ENCODE data around the gene NRCAM. TPM values are rescaled to one million over a fixed set of nuclear protein-coding genes. Genes with fewer than 3 reads are reported as not detected.

Gene NRCAM
- total RNA-seq, 1 donor from 2014 or later = 9.5 TPM

DNA sequence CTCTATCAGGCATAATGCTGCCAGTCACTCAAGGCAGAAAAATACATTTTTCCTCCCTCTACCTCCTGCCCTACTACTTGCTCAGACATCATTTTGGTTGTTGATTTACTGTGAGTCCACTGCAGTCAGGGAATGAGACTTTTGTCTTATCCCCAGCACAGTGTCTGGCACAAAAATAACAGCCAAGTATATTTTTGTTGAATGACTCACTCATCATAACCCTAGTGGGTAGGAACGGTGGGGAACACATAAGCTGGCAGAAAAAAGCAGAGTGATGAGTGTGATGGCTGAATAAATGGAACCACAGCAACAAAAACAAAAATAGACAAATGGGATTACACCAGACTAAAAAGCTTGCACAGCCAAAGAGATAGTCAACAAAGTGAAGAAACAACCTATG, 260.2 kb downstream of the NRCAM start:
- H3K27ac Mint-ChIP-seq (ENCODE audit: unreplicated experiment) = no peak overlapping the region
- peaks cover 3% of the 10 kb centered on the region for H3K36me3 Mint-ChIP-seq (ENCODE audit: low read depth)
- H3K9me3 Mint-ChIP-seq (ENCODE audit: low read depth) = peaks cover 3% of the 10 kb centered on the region
- peaks cover 5% of the 10 kb centered on the region for H3K4me1 Mint-ChIP-seq (ENCODE audit: low read depth)
- TF ChIP-seq, protein P1, sequence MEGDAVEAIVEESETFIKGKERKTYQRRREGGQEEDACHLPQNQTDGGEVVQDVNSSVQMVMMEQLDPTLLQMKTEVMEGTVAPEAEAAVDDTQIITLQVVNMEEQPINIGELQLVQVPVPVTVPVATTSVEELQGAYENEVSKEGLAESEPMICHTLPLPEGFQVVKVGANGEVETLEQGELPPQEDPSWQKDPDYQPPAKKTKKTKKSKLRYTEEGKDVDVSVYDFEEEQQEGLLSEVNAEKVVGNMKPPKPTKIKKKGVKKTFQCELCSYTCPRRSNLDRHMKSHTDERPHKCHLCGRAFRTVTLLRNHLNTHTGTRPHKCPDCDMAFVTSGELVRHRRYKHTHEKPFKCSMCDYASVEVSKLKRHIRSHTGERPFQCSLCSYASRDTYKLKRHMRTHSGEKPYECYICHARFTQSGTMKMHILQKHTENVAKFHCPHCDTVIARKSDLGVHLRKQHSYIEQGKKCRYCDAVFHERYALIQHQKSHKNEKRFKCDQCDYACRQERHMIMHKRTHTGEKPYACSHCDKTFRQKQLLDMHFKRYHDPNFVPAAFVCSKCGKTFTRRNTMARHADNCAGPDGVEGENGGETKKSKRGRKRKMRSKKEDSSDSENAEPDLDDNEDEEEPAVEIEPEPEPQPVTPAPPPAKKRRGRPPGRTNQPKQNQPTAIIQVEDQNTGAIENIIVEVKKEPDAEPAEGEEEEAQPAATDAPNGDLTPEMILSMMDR (IDR thresholded peaks at IDR 0.05) = no peak
- H3K27me3 Mint-ChIP-seq (ENCODE audit: low read depth) = no peaks in the 10 kb centered on the region
- no peak overlapping the region for H3K4me3 Mint-ChIP-seq (ENCODE audit: unreplicated experiment)
- no peak for DNase-seq (ENCODE audit: low spot score)

DNA sequence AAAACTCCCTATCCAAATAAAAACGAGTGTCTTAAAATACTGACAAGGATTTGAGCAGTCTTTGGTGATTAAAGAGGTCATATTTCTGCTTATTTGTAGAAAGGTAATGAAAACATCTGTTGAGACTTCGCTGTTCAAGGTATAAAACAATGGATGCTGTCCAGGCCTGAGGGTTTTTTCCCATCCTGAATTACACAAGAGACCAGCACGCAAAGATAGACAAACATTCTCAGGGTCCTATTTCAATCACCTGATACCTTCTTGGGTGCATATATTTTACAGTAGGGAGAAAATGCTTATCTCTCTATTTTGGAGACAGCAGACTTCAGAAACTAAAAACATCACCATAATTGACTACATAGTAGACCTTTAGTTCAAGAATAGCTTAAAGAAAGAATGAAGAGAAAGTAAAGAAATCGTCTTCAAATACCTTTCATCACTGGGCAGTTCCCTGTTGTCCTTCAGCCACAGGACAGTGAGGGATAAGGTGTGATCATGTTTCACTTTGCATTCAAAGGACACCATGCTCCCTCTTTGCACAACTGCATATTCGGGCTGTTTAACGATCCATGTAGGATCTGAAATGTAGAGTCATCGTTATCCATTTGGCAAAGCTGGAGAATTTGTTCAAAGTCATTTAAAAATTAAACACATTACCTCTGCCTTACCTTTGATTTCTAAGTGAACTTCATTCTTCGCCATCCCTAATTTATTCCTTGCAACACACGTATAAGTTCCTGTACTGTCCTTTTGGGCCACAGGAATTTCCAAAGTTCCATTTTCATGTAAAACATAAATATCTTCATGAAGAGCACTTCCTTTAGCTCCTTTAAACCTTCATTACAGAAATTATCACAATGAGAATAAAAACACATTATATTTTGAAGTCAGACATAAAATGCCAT, 262.4 kb downstream of the NRCAM start:
- DNase-seq (ENCODE audit: low spot score) = no peak
- peaks cover 5% of the 10 kb centered on the region for H3K4me1 Mint-ChIP-seq (ENCODE audit: low read depth)
- H3K4me3 Mint-ChIP-seq (ENCODE audit: unreplicated experiment) = no peak overlapping the region
- H3K36me3 Mint-ChIP-seq (ENCODE audit: low read depth) = peaks cover 3% of the 10 kb centered on the region
- TF ChIP-seq, protein P1 (IDR thresholded peaks at IDR 0.05) = no peak
- H3K27me3 Mint-ChIP-seq (ENCODE audit: low read depth) = no peaks in the 10 kb centered on the region
- H3K9me3 Mint-ChIP-seq (ENCODE audit: low read depth) = peaks cover 3% of the 10 kb centered on the region
- H3K27ac Mint-ChIP-seq (ENCODE audit: unreplicated experiment) = no peak overlapping the region

DNA sequence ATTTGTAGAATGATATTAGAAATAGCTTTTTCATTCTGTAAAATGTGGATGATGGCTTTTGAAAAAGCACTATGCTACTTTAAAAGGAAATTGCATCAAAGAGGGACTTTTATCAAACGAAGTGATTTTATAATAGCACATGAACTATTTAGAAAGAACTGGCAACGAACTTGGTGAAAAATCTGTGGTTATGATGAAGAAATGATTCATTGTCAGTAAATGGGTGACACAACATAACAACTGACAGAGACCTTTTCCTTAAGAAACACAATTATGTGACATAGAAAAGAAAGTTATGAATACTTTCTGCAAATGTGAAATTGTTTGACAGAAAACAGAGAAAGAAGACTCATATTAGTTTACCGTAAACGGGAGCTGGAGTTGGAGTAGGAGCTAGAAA, 265.3 kb downstream of the NRCAM start:
- no peaks in the 10 kb centered on the region for H3K27me3 Mint-ChIP-seq (ENCODE audit: low read depth)
- peaks cover 3% of the 10 kb centered on the region for H3K9me3 Mint-ChIP-seq (ENCODE audit: low read depth)
- peaks cover 2% of the 10 kb centered on the region for H3K4me1 Mint-ChIP-seq (ENCODE audit: low read depth)
- TF ChIP-seq, protein P1 (IDR thresholded peaks at IDR 0.05) = no peak
- peaks cover 5% of the 10 kb centered on the region for H3K36me3 Mint-ChIP-seq (ENCODE audit: low read depth)
- H3K27ac Mint-ChIP-seq (ENCODE audit: unreplicated experiment) = no peak overlapping the region
- no peak for DNase-seq (ENCODE audit: low spot score)
- H3K4me3 Mint-ChIP-seq (ENCODE audit: unreplicated experiment) = no peak overlapping the region

DNA sequence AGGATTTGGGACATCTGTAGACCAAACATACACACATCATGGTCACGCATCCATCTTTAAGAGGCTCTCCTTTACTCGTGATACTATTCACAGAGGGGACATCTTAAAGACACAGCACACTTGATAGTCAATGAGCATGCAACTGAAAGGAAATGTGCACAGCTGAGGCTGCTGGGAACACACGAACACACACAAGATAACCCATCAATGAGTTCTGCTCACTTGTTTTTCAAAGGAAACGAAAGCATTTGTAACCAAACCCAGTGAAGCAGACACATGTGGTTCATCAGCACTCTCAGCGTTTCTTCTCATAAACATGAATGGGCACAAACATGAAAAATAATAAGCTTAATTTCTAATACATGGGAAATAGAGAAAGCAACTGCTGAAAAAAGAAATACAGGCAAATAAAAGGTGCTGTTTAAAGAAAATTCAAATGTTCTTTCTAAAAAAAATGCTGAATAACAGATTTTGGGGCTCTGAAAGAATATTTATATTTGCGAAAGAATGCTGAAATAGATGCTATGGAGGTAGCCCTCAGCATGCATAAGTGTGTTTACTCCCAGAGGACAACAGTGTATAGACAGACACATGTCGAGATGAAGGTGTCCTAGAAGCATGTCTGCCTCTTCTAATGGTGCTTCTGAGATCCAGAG, 266.4 kb downstream of the NRCAM start:
- H3K36me3 Mint-ChIP-seq (ENCODE audit: low read depth) = peaks cover 5% of the 10 kb centered on the region
- H3K27ac Mint-ChIP-seq (ENCODE audit: unreplicated experiment) = no peak overlapping the region
- H3K9me3 Mint-ChIP-seq (ENCODE audit: low read depth) = peaks cover 3% of the 10 kb centered on the region
- TF ChIP-seq, protein P1 (IDR thresholded peaks at IDR 0.05) = no peak
- no peaks in the 10 kb centered on the region for H3K27me3 Mint-ChIP-seq (ENCODE audit: low read depth)
- H3K4me3 Mint-ChIP-seq (ENCODE audit: unreplicated experiment) = no peak overlapping the region
- DNase-seq (ENCODE audit: low spot score) = no peak
- no peaks in the 10 kb centered on the region for H3K4me1 Mint-ChIP-seq (ENCODE audit: low read depth)

DNA sequence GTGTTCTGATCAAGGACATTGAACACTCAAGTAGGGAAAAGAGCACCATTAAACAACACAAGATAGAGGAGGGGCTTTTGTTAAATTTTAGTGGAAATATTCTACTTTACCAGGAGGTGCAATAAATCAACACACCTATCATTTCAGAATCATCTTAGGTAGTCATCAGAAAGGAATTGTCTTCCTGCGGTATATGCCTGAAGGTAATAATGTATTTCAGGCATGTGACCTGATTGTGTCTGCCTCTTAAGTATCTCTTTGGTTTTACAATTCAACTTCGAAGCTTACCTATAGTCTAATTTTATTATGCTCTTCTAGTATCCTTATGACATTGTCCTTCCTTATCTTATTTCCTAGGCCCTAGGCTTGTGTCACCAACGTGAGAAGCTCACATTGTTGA, 267.5 kb downstream of the NRCAM start:
- H3K4me3 Mint-ChIP-seq (ENCODE audit: unreplicated experiment) = no peak overlapping the region
- H3K9me3 Mint-ChIP-seq (ENCODE audit: low read depth) = no peaks in the 10 kb centered on the region
- no peaks in the 10 kb centered on the region for H3K27me3 Mint-ChIP-seq (ENCODE audit: low read depth)

More for the DNA sequence above, 267.5 kb downstream of the NRCAM start:
- Mint-ChIP-seq H3K27ac (ENCODE audit: unreplicated experiment) (no peak overlapping the region), H3K36me3 (ENCODE audit: low read depth) (peaks cover 2% of the 10 kb centered on the region), H3K4me1 (ENCODE audit: low read depth) (no peaks in the 10 kb centered on the region)
- TF ChIP-seq, protein P1 (IDR thresholded peaks at IDR 0.05) = no peak
- no peak for DNase-seq (ENCODE audit: low spot score)
